22Rv1 (cell line): ENCODE results near the gene SCMH1.

Experiments
- ZFX ChIP-seq: fragments of 450-650 bp; IDR thresholded peaks from 2 replicates; pipeline ENCODE4 v1.6.1; 2017; ENCODE audit warnings: antibody characterized with exemption, borderline replicate concordance
- TF ChIP-seq, protein P1 (sequence below): fragments of 450-650 bp; IDR thresholded peaks from 2 replicates; pipeline ENCODE4 v1.5.1; 2017; ENCODE audit warnings: mild to moderate bottlenecking

DNA sequence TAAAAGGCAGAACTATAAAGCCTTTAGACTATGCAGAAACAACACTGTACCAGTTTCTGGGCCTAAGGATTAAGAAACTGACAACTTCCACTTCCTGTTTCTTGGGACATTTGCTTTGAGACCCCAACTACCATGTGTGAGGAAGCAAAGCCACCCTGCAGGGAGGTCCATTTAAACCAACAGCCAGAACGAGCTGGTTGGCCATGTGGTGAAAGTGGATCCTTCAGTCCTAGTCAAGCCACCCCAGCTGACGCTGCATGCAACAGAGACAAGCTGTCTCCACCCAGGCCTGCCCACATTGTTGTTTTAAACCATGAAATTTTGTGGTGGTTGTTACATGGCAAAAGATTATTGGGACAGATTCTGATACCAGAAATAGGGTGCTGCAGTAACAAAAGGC, 188.8 kb downstream of the SCMH1 start:
- TF ChIP-seq, protein P1, sequence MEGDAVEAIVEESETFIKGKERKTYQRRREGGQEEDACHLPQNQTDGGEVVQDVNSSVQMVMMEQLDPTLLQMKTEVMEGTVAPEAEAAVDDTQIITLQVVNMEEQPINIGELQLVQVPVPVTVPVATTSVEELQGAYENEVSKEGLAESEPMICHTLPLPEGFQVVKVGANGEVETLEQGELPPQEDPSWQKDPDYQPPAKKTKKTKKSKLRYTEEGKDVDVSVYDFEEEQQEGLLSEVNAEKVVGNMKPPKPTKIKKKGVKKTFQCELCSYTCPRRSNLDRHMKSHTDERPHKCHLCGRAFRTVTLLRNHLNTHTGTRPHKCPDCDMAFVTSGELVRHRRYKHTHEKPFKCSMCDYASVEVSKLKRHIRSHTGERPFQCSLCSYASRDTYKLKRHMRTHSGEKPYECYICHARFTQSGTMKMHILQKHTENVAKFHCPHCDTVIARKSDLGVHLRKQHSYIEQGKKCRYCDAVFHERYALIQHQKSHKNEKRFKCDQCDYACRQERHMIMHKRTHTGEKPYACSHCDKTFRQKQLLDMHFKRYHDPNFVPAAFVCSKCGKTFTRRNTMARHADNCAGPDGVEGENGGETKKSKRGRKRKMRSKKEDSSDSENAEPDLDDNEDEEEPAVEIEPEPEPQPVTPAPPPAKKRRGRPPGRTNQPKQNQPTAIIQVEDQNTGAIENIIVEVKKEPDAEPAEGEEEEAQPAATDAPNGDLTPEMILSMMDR = no peak
- no peak for TF ChIP-seq ZFX
